Endothelial cell (in vitro differentiated cells): ENCODE measurements around the gene PPP1CC. TPM values are rescaled to one million over a fixed set of nuclear protein-coding genes. Genes with fewer than 3 reads are reported as not detected.

Experiments used
- DNase-seq: peaks from one replicate; pipeline ENCODE4 v3.0.0; 2021; ENCODE audit warnings: low spot score
- H3K27ac Mint-ChIP-seq: one replicate; pipeline ENCODE4 v1.8.0; 2021; ENCODE audit warnings: mixed read lengths, inconsistent platforms; ENCODE audit not compliant: unreplicated experiment
- H3K27me3 Mint-ChIP-seq: one replicate; pipeline ENCODE4 v1.8.0; 2021; ENCODE audit warnings: mild to moderate bottlenecking, moderate library complexity, mixed read lengths, inconsistent platforms; ENCODE audit not compliant: unreplicated experiment
- H3K36me3 Mint-ChIP-seq: one replicate; pipeline ENCODE4 v1.8.0; 2021; ENCODE audit warnings: mild to moderate bottlenecking, low read depth, mixed read lengths, inconsistent platforms; ENCODE audit not compliant: unreplicated experiment
- H3K4me1 Mint-ChIP-seq: one replicate; pipeline ENCODE4 v1.8.0; 2021; ENCODE audit warnings: mild to moderate bottlenecking, mixed read lengths, inconsistent platforms; ENCODE audit not compliant: unreplicated experiment
- H3K4me3 Mint-ChIP-seq: one replicate; pipeline ENCODE4 v1.8.0; 2021; ENCODE audit warnings: mild to moderate bottlenecking, mixed read lengths, inconsistent platforms; ENCODE audit not compliant: unreplicated experiment
- H3K9me3 Mint-ChIP-seq: one replicate; pipeline ENCODE4 v1.8.0; 2021; ENCODE audit warnings: mixed read lengths, inconsistent platforms; ENCODE audit not compliant: unreplicated experiment
- total RNA-seq: library from RNA; stranded (reverse); fragmentation: NEBNext Ultra II Directional; extraction: Animal tissue kit (Norgen Biotek cat#: 25700); gene quantifications from one replicate; pipeline ENCODE4 v1.2.1, GENCODE V29; 2021; ENCODE audit not compliant: unreplicated experiment
- TF ChIP-seq, protein P1 (sequence below): fragments of 200-600 bp; sonication (generic); IDR thresholded peaks from one replicate; pipeline ENCODE4 v1.5.0; 2021; ENCODE audit warnings: antibody characterized with exemption; ENCODE audit not compliant: unreplicated experiment

The PPP1CC gene
- total RNA-seq, 1 donor from 2014 or later = 152 TPM

DNA sequence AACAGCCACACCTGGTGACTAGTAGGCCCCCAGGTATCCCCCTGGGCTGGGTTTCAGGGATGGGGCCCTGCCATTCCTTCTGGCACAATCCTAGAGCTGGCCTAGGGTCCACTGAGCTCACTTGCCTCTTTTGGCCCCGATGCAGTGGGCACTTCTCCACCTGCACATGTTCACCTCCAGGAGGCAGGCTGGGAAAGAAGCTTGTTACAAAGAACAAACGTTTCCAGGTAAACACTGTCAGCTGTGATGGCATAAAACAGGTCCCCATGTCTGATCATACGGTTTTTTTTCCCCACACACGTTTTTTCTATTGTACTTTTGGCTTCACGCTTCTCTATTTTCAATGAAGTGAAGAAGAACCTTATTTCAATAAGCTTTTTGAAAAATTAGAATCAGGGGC lies 37.9 kb downstream of the PPP1CC start:
- Mint-ChIP-seq H3K4me1 (no peaks in the 10 kb centered on the region), H3K27me3 (peaks cover 1% of the 10 kb centered on the region), H3K9me3 (no peaks in the 10 kb centered on the region), H3K36me3 (no peaks in the 10 kb centered on the region), H3K27ac (no peak overlapping the region), H3K4me3 (no peak overlapping the region)
- no peak for DNase-seq
- TF ChIP-seq, protein P1, sequence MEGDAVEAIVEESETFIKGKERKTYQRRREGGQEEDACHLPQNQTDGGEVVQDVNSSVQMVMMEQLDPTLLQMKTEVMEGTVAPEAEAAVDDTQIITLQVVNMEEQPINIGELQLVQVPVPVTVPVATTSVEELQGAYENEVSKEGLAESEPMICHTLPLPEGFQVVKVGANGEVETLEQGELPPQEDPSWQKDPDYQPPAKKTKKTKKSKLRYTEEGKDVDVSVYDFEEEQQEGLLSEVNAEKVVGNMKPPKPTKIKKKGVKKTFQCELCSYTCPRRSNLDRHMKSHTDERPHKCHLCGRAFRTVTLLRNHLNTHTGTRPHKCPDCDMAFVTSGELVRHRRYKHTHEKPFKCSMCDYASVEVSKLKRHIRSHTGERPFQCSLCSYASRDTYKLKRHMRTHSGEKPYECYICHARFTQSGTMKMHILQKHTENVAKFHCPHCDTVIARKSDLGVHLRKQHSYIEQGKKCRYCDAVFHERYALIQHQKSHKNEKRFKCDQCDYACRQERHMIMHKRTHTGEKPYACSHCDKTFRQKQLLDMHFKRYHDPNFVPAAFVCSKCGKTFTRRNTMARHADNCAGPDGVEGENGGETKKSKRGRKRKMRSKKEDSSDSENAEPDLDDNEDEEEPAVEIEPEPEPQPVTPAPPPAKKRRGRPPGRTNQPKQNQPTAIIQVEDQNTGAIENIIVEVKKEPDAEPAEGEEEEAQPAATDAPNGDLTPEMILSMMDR = no peak

DNA sequence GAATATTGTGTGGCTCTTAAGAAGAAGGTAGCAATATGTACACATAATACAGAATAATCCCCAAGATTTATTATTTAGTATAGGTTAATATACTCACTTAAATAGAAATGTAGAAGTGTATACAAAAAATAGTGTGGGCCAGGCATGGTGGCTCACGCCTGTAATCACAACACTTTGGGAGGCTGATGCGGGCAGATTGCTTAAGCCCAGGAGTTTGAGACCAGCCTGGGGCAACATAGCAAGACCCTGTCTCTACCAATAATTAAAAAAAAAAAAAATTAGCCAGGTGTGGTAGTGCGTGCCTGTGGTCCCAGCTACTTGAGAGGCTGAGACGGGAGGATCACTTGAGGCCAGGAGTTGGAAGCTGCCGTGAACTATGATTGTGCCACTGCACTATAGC lies 38.5 kb downstream of the PPP1CC start:
- Mint-ChIP-seq H3K4me3 (no peak overlapping the region), H3K4me1 (no peaks in the 10 kb centered on the region), H3K36me3 (no peaks in the 10 kb centered on the region), H3K27ac (no peak overlapping the region), H3K27me3 (peaks cover 1% of the 10 kb centered on the region), H3K9me3 (no peaks in the 10 kb centered on the region)
- DNase-seq = no peak
- TF ChIP-seq, protein P1 = no peak

DNA sequence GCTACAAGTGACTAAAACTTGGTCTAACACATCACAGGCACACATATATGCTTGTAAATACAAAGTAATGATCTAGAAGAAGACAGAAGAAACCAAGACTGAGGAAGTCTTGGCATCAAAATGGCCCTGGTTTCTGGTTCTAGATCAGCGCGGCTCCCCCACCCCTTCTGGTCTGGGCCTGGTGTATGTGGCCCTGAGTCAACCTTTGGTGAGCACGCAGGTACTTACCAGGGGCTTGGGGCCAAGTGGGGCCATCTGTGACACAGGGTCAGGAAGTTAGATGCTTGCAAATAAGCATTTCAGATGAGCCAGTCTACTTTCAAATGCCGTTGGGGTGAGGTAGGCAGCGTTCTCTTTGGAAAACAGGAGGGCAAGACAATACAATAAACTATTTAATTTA lies 40.6 kb downstream of the PPP1CC start:
- Mint-ChIP-seq H3K4me1 (no peaks in the 10 kb centered on the region), H3K9me3 (no peaks in the 10 kb centered on the region), H3K27me3 (no peaks in the 10 kb centered on the region), H3K27ac (no peak overlapping the region), H3K36me3 (no peaks in the 10 kb centered on the region), H3K4me3 (no peak overlapping the region)
- no peak for DNase-seq
- TF ChIP-seq, protein P1 = no peak

DNA sequence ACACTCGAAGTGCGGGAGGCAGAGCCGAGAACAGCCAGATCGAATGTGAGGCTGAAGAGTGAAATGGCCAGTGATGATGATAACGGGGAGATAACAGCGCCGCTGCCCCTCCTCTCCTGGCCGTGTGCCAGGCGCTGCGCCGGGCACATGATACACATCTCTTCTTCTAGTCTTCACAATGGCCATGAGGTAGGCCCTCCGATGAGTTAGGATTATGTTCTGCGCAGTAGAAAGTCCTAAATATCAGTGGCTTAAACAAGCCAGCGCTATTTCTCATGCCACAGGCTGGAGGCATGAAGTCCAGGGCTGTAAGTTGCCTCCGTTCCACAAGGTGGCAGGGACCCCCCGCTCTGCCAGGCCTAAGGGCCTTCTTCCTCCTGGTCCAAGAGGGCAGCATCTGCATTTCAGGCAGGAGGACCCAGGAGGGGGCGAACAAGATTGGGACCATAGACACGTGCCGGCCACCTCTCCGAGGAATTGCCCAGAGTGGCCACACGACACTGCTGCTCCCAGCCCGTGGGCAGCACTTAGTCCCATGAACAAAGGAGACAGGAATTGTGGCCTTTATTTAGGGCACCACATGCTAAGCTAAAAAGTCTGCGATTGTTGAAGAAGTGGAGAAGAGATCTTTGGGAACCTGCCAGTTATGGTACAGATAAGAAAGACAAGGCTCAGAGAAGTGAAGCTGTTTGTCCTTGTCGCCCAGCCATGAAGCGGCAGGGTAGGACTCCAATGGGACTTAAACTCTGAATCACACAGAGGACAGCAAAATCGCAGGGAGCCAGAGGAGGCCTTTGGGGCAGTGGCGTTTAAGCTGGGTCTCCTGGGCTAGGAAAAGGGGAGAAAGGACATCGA lies 42.9 kb downstream of the PPP1CC start:
- Mint-ChIP-seq H3K27ac (no peak overlapping the region), H3K9me3 (no peaks in the 10 kb centered on the region), H3K4me1 (no peaks in the 10 kb centered on the region), H3K27me3 (peaks cover 3% of the 10 kb centered on the region), H3K4me3 (no peak overlapping the region), H3K36me3 (no peaks in the 10 kb centered on the region)
- DNase-seq = no peak
- TF ChIP-seq, protein P1 = no peak

DNA sequence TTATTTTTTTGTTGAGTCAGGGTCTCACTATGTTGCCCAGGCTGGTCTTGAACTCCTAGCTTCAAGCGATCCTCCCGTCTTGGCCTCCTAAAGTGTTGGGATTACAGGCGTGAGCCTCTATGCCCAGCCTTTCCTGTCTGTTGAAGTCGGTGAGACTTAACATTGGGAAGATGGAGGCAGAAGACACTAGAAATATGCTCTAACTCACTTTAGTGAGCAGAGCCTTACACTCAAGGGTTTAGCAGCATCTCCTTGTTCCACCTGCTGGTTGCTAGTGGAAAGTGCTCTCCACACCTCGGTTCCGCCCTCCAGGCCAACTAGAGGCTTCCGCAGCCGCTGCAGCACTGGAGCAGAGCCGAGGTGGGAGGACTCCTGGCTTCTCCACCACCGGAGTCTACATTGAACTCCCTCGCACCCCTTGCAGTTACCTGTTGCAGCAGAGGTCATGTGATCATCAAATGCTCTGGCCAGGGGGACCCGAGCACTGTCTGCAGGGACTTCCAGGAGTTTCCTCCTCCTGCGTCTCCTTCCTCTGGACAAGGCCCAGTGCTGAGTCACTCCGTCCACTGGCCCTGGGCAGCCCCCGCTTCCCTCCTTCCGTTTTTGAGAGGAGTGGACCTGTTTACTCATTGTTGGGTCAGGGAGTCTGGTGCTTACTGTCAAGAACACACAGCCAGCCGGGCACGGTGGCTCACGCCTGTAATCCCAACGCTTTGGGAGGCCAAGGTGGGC lies 44.4 kb downstream of the PPP1CC start:
- Mint-ChIP-seq H3K9me3 (no peaks in the 10 kb centered on the region), H3K4me1 (no peaks in the 10 kb centered on the region), H3K4me3 (no peak overlapping the region), H3K27ac (no peak overlapping the region), H3K36me3 (no peaks in the 10 kb centered on the region), H3K27me3 (peaks cover 3% of the 10 kb centered on the region)
- TF ChIP-seq, protein P1 = peak; percentile 66
- peak; percentile 75 for DNase-seq
